ENCODE results near the gene ZNF831.

- no peak for TF ChIP-seq RCOR1 (IDR thresholded peaks at IDR 0.05; ENCODE audit: low read length)
- TF ChIP-seq NFIC (IDR thresholded peaks at IDR 0.05; ENCODE audit: borderline replicate concordance) = no peak
- no peak for TF ChIP-seq POLR2AphosphoS5 (IDR thresholded peaks at IDR 0.05; ENCODE audit: low read depth, low read length)
- no peak for TF ChIP-seq PBX3 (IDR thresholded peaks at IDR 0.05)
- no peak for TF ChIP-seq CTCF (IDR thresholded peaks at IDR 0.05)
- no peak for TF ChIP-seq RFX5 (IDR thresholded peaks at IDR 0.05; ENCODE audit: low read length)
Observed at GRCh38 chr20:59193325-59193724, 29.7 kb downstream of the ZNF831 start.
